Activated CD4-positive, CD25-positive, alpha-beta regulatory T cell (primary cell): ENCODE data around the gene ZNF275.
"Not testable (repeated sequence)": the region's sequence is repeated elsewhere in the genome, so short reads cannot be mapped to it uniquely, and the experiment has no call there.

Experiments used
- DNase-seq, 4 experiments: peaks; one replicate each; lab custom pipeline; 2025; lab: John Stamatoyannopoulos, UW

ZNF275 gene

GRCh38 chrX:153333821-153334653 is at the start of gene ZNF275:
Gene ZNF275 (plus strand): TSS chrX:153334153. CDS start chrX:153336680, 2,527 bp downstream.
- DNase-seq, result peak; percentile 72 to 77 (median 74)

- DNase-seq, result not testable (repeated sequence)
Observed at GRCh38 chrX:153285678-153286077, 48.3 kb upstream of the ZNF275 start.

- DNase-seq, result not testable (repeated sequence)
Observed at GRCh38 chrX:153288807-153289206, 45.1 kb upstream of the ZNF275 start.

GRCh38 chrX:153293485-153294071 is 40.4 kb upstream of the ZNF275 start:
- not testable (repeated sequence) for DNase-seq

- DNase-seq, result no peak
Observed at GRCh38 chrX:153297376-153297775, 36.6 kb upstream of the ZNF275 start.

GRCh38 chrX:153299855-153300254 is 34.1 kb upstream of the ZNF275 start:
- DNase-seq, result no peak

GRCh38 chrX:153301746-153302145 is 32.2 kb upstream of the ZNF275 start:
- DNase-seq, result no peak

GRCh38 chrX:153302796-153303195 is 31.2 kb upstream of the ZNF275 start:
- no peak for DNase-seq

GRCh38 chrX:153303276-153304262 is 30.4 kb upstream of the ZNF275 start:
- no peak for DNase-seq

- DNase-seq, result no peak
Observed at GRCh38 chrX:153304988-153305736, 28.8 kb upstream of the ZNF275 start.

GRCh38 chrX:153305972-153306371 is 28.0 kb upstream of the ZNF275 start:
- DNase-seq, result no peak

GRCh38 chrX:153306527-153307115 is 27.3 kb upstream of the ZNF275 start:
- no peak for DNase-seq

- no peak for DNase-seq
Observed at GRCh38 chrX:153307276-153308178, 26.4 kb upstream of the ZNF275 start.

GRCh38 chrX:153310901-153311300 is 23.1 kb upstream of the ZNF275 start:
- no peak for DNase-seq

- DNase-seq, result no peak
Observed at GRCh38 chrX:153312041-153312440, 21.9 kb upstream of the ZNF275 start.

- DNase-seq, result no peak
Observed at GRCh38 chrX:153312842-153313241, 21.1 kb upstream of the ZNF275 start.

GRCh38 chrX:153317306-153317705 is 16.6 kb upstream of the ZNF275 start:
- no peak for DNase-seq

GRCh38 chrX:153317996-153318722 is 15.8 kb upstream of the ZNF275 start:
- no peak for DNase-seq

- DNase-seq, result no peak
Observed at GRCh38 chrX:153318811-153319210, 15.1 kb upstream of the ZNF275 start.
